Spleen (tissue), 7 donors: Measurements from ENCODE around the gene MIA2.

Source experiments
- POLR2A ChIP-seq, 3 donors: fragments of 450-650 bp; IDR thresholded peaks; one replicate each; pipeline ENCODE4 v1.5.1; 2017; ENCODE audit warnings: antibody characterized with exemption in 3 of 3, mild to moderate bottlenecking in 1 of 3
- POLR2AphosphoS5 ChIP-seq, 3 donors: sonication (generic); formaldehyde crosslinking; IDR thresholded peaks; one replicate each; pipeline ENCODE4 v1.5.1; 2017; ENCODE audit warnings: antibody characterized with exemption in 3 of 3
- TF ChIP-seq, protein P1 (sequence below), 11 experiments: fragments of 200-600 bp in 7 of 11; fragments of 450-650 bp in 4 of 11; sonication (generic) in 4 of 11; IDR thresholded peaks in 8 of 11; conservative IDR thresholded peaks in 3 of 11; 1 replicate in 7 of 11; 2 replicates in 4 of 11; pipeline versions ENCODE4 v1.4.0 to v1.8.0; 2016 to 2021; ENCODE audit warnings: antibody characterized with exemption in 11 of 11, inconsistent platforms in 4 of 11, mild to moderate bottlenecking in 1 of 11
- donor health status: DM: no; HTN: no; CAD: no; lungs with moderate emphysema.
- donor health status: DM: no; HTN: no; CAD: no.
- donor health status: DM: no; HTN: no; CAD: no.

DNA sequence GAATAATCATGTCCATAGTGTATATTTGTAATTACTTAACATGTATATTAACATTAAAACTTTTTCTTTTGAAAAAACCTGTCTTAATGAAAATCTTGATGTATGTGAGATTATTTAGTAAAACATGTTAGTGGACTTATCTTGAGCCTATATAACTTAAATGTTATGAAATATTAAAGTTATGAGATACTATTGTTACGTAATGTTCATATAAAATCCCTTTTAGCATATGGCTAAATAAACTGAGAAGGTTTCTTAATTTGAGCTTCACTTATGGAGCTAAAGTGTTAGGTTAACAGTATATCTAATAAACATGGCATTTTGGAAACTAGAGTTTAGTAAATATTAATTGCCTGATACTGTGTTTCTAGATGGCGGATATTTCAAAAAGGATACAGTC lies 59.9 kb downstream of the MIA2 start:
- TF ChIP-seq POLR2AphosphoS5 (IDR thresholded peaks at IDR 0.05) (no peak), POLR2A (IDR thresholded peaks at IDR 0.05) (no peak)
- TF ChIP-seq, protein P1, sequence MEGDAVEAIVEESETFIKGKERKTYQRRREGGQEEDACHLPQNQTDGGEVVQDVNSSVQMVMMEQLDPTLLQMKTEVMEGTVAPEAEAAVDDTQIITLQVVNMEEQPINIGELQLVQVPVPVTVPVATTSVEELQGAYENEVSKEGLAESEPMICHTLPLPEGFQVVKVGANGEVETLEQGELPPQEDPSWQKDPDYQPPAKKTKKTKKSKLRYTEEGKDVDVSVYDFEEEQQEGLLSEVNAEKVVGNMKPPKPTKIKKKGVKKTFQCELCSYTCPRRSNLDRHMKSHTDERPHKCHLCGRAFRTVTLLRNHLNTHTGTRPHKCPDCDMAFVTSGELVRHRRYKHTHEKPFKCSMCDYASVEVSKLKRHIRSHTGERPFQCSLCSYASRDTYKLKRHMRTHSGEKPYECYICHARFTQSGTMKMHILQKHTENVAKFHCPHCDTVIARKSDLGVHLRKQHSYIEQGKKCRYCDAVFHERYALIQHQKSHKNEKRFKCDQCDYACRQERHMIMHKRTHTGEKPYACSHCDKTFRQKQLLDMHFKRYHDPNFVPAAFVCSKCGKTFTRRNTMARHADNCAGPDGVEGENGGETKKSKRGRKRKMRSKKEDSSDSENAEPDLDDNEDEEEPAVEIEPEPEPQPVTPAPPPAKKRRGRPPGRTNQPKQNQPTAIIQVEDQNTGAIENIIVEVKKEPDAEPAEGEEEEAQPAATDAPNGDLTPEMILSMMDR (IDR thresholded peaks at IDR 0.05 in 8 of 11, conservative IDR thresholded peaks at IDR 0.05 in 3 of 11): no peak
